Upper lobe of left lung (tissue), 6 donors: ENCODE data around the gene DPM2. TPM values are rescaled to one million over a fixed set of nuclear protein-coding genes. Genes with fewer than 3 reads are reported as not detected.
A peak's percentile ranks its signal among the peaks of the same experiment; 100 is the strongest.

Source experiments
- ATAC-seq, 2 donors: fragments of 200-7000 bp; cut with Tn5 transposase; one replicate each; pipeline ENCODE4 v1.9.1; 2022; ENCODE audit warnings: mild to moderate bottlenecking in 2 of 2, moderate library complexity in 2 of 2; ENCODE audit not compliant: low FRiP score in 2 of 2
- DNase-seq, 2 donors: peaks; one replicate each; pipeline ENCODE4 v3.0.0-alpha.2; 2019 to 2020
- H3K27ac ChIP-seq, 4 donors: fragments of 200-600 bp; sonication (generic); one replicate each; pipeline ENCODE4 v1.5.1; 2016 to 2019
- H3K27me3 ChIP-seq, 4 donors: fragments of 200-600 bp; sonication (generic); one replicate each; pipeline ENCODE4 v1.5.1; 2017 to 2019
- H3K36me3 ChIP-seq, 4 donors: fragments of 200-600 bp; sonication (generic); one replicate each; pipeline ENCODE4 v1.5.1; 2016 to 2019
- H3K4me1 ChIP-seq, 4 donors: fragments of 200-600 bp; sonication (generic); one replicate each; pipeline ENCODE4 v1.5.1; 2018 to 2019
- H3K4me3 ChIP-seq, 4 donors: fragments of 200-600 bp; sonication (generic); one replicate each; pipeline ENCODE4 v1.5.1; 2017 to 2019; ENCODE audit warnings: mild to moderate bottlenecking in 2 of 4, moderate library complexity in 1 of 4
- H3K9me3 ChIP-seq, 4 donors: fragments of 200-600 bp; sonication (generic); one replicate each; pipeline ENCODE4 v1.5.1; 2018 to 2019
- EP300 ChIP-seq, 4 donors: sonication (generic); formaldehyde crosslinking; IDR thresholded peaks; one replicate each; pipeline ENCODE4 v1.5.1; 2017; ENCODE audit warnings: antibody characterized with exemption in 4 of 4, control low read depth in 2 of 4
- POLR2A ChIP-seq, 4 donors: fragments of 450-650 bp; IDR thresholded peaks; one replicate each; pipeline ENCODE4 v1.5.1; 2016 to 2017; ENCODE audit warnings: antibody characterized with exemption in 4 of 4, mild to moderate bottlenecking in 2 of 4
- POLR2AphosphoS5 ChIP-seq, 2 donors: sonication (generic); formaldehyde crosslinking; IDR thresholded peaks; one replicate each; pipeline ENCODE4 v1.5.1; 2017; ENCODE audit warnings: antibody characterized with exemption in 2 of 2
- WGBS, 2 donors: methylation state at CpG; one replicate each; pipeline ENCODE4 v1.1.5; 2017 to 2018; 5-methylcytosine and 5-hydroxymethylcytosine counted together
- total RNA-seq, 6 donors: library from RNA; depleted of rRNA in 4 of 6; stranded (reverse); fragments of >200 nt in 4 of 6; gene quantifications; one replicate each; pipeline versions ENCODE4 v1.1.0 to v1.2.1, GENCODE V29; 2016 to 2021
- TF ChIP-seq, protein P1 (sequence below), 6 experiments: fragments of 450-650 bp in 4 of 6; fragments of 200-600 bp in 2 of 6; sonication (generic) in 2 of 6; IDR thresholded peaks; one replicate each; pipeline ENCODE4 v1.5.1; 2016 to 2019; ENCODE audit warnings: antibody characterized with exemption in 6 of 6
- donor health status: DM: no; HTN: no; CAD: no; lungs with moderate emphysema.
- donor health status: DM: no; HTN: yes; CAD: no; lungs with severe emphysema.

DPM2 gene
- total RNA-seq, 6 donors from 2014 or later = 20.1 to 40.7 (median 25.6) TPM

- H3K9me3 ChIP-seq = no peaks in the 10 kb centered on the region
- H3K4me3 ChIP-seq = no peak overlapping the region
- peak overlapping the region in 3 of 4 donors; percentile 57 to 68 (median 61) for H3K27ac ChIP-seq
- H3K4me1 ChIP-seq = peaks cover 16 to 40% (median 33%) of the 10 kb centered on the region in 4 donors
- 46 to 54% methylated on average over 5 to 11 of the region's 11 CpGs for WGBS, 2 donors
- DNase-seq (no peak), ATAC-seq (no peak)
- H3K27me3 ChIP-seq = no peaks in the 10 kb centered on the region
- TF ChIP-seq, protein P1, sequence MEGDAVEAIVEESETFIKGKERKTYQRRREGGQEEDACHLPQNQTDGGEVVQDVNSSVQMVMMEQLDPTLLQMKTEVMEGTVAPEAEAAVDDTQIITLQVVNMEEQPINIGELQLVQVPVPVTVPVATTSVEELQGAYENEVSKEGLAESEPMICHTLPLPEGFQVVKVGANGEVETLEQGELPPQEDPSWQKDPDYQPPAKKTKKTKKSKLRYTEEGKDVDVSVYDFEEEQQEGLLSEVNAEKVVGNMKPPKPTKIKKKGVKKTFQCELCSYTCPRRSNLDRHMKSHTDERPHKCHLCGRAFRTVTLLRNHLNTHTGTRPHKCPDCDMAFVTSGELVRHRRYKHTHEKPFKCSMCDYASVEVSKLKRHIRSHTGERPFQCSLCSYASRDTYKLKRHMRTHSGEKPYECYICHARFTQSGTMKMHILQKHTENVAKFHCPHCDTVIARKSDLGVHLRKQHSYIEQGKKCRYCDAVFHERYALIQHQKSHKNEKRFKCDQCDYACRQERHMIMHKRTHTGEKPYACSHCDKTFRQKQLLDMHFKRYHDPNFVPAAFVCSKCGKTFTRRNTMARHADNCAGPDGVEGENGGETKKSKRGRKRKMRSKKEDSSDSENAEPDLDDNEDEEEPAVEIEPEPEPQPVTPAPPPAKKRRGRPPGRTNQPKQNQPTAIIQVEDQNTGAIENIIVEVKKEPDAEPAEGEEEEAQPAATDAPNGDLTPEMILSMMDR (IDR thresholded peaks at IDR 0.05) = no peak
- TF ChIP-seq POLR2A (IDR thresholded peaks at IDR 0.05) (no peak), POLR2AphosphoS5 (IDR thresholded peaks at IDR 0.05) (no peak), EP300 (IDR thresholded peaks at IDR 0.05) (no peak)
- peaks cover 0 to 4% (median 0%) of the 10 kb centered on the region in 4 donors for H3K36me3 ChIP-seq
Measured at GRCh38 chr9:127960410-127961154, 22.9 kb upstream of the DPM2 start.

- WGBS, 2 donors = 90 to 91% methylated on average over 2 of the region's 2 CpGs
- Histone ChIP-seq H3K4me1 (peaks cover 15 to 40% (median 31%) of the 10 kb centered on the region in 4 donors), H3K27me3 (no peaks in the 10 kb centered on the region), H3K4me3 (no peak overlapping the region), H3K27ac (peak overlapping the region in 3 of 4 donors; percentile 57 to 68 (median 61)), H3K9me3 (no peaks in the 10 kb centered on the region), H3K36me3 (peaks cover 0 to 4% (median 0%) of the 10 kb centered on the region in 4 donors)
- no peak for DNase-seq
- TF ChIP-seq POLR2AphosphoS5 (IDR thresholded peaks at IDR 0.05) = no peak
- no peak for ATAC-seq
Measured at GRCh38 chr9:127959841-127960409, 22.3 kb upstream of the DPM2 start.

GRCh38 chr9:127959398-127959797 is 21.7 kb upstream of the DPM2 start:
- Histone ChIP-seq H3K4me1 (peaks cover 17 to 41% (median 34%) of the 10 kb centered on the region in 4 donors), H3K27ac (no peak overlapping the region), H3K36me3 (peaks cover 0 to 4% (median 0%) of the 10 kb centered on the region in 4 donors), H3K27me3 (no peaks in the 10 kb centered on the region), H3K4me3 (no peak overlapping the region), H3K9me3 (no peaks in the 10 kb centered on the region)
- DNase-seq = no peak
- 93 to 94% methylated on average over 4 of the region's 4 CpGs for WGBS, 2 donors
- TF ChIP-seq, protein P1 (IDR thresholded peaks at IDR 0.05) = no peak
- no peak for TF ChIP-seq EP300 (IDR thresholded peaks at IDR 0.05)
- no peak for TF ChIP-seq POLR2AphosphoS5 (IDR thresholded peaks at IDR 0.05)
- TF ChIP-seq POLR2A (IDR thresholded peaks at IDR 0.05) = no peak
- ATAC-seq = no peak

DNA sequence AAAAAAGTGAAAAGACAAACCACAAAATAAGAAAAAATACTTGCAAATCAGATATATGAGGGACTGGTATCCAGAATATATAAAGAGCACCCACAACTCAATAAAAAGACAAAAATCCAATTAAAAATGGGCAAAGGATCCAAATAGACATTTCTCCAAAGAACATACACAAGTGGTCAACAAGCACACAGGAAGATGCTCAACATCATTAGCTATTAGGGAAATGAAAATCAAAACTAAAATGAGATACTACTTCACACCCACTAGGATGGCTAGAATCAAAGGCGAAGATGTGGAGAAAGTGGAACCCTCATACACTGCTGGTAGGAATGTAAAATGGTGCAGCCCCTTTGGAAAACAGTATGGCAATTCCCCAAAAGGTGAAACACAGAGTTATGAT is 21.1 kb upstream of the DPM2 start:
- WGBS, 2 donors = 82 to 92% methylated on average over 1 of the region's 1 CpG
- no peak for TF ChIP-seq POLR2A (IDR thresholded peaks at IDR 0.05)
- no peak for TF ChIP-seq EP300 (IDR thresholded peaks at IDR 0.05)
- DNase-seq (no peak), ATAC-seq (no peak)
- H3K4me1 ChIP-seq = peaks cover 17 to 39% (median 34%) of the 10 kb centered on the region in 4 donors
- no peaks in the 10 kb centered on the region for H3K9me3 ChIP-seq
- H3K4me3 ChIP-seq = no peak overlapping the region
- no peaks in the 10 kb centered on the region for H3K27me3 ChIP-seq
- peaks cover 0 to 4% (median 0%) of the 10 kb centered on the region in 4 donors for H3K36me3 ChIP-seq
- H3K27ac ChIP-seq = no peak overlapping the region

DNA sequence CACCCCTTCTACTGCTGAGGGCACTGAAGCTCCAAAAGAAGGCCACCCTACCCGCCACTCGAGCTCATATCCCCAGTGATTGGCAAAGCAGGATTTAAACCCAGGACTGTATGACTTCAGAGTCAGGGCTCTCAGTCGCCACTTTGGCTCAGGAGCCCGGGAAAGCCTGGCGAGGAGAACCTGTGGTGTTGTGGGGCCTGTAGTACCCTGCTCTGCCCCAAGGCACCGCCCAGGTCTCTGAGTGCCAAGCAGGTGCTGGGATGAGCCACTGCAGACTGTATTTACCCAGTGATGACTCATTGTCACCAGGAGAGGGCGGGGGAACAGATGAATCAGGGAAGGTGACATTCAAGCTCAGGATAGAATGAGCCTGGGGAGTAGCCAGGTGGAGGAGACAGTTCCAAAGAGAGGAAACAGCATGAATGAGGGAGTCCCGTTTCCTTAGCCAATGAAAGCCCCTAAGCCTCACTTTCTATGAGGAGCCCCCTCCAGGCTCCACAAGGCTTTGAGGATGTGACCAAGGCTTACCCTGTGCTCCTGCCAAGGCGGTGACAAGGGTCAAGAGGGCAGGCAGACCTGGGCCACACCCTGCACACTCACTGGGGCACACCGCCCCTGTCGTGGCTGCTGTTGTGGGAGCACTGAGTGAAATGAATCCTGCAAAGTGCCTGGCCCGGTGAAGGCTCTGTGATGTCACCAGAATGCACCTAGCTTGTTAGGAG is 17.8 kb upstream of the DPM2 start:
- DNase-seq = peak in 1 of 2 donors; percentile 93
- H3K9me3 ChIP-seq = no peaks in the 10 kb centered on the region
- peaks cover 11 to 27% (median 24%) of the 10 kb centered on the region in 4 donors for H3K4me1 ChIP-seq
- H3K4me3 ChIP-seq = no peak overlapping the region
- H3K27me3 ChIP-seq = no peaks in the 10 kb centered on the region
- 59 to 65% methylated on average over 4 to 11 of the region's 12 CpGs for WGBS, 2 donors
- peaks cover 0 to 4% (median 0%) of the 10 kb centered on the region in 4 donors for H3K36me3 ChIP-seq
- TF ChIP-seq POLR2AphosphoS5 (IDR thresholded peaks at IDR 0.05) (peak in 1 of 2 donors; percentile 36), EP300 (IDR thresholded peaks at IDR 0.05) (peak in 1 of 4 donors; percentile 84), POLR2A (IDR thresholded peaks at IDR 0.05) (no peak)
- TF ChIP-seq, protein P1 (IDR thresholded peaks at IDR 0.05) = peak; percentile 24 to 82 (median 66)
- H3K27ac ChIP-seq = peak overlapping the region; percentile 46 to 74 (median 67)
- ATAC-seq = peak; percentile 76 to 94
